ENCODE measurements around the gene BCKDHA. TPM values are rescaled to one million over a fixed set of nuclear protein-coding genes. Genes with fewer than 3 reads are reported as not detected.
A peak's percentile ranks its signal among the peaks of the same experiment; 100 is the strongest.

Gene BCKDHA
- total and polyA plus RNA-seq, 9 of the 15 experiments (the other 6 are each of a cell fraction or from before 2014, with no cell fraction given) = 4.5 to 52.5 (median 14.1) TPM

DNA sequence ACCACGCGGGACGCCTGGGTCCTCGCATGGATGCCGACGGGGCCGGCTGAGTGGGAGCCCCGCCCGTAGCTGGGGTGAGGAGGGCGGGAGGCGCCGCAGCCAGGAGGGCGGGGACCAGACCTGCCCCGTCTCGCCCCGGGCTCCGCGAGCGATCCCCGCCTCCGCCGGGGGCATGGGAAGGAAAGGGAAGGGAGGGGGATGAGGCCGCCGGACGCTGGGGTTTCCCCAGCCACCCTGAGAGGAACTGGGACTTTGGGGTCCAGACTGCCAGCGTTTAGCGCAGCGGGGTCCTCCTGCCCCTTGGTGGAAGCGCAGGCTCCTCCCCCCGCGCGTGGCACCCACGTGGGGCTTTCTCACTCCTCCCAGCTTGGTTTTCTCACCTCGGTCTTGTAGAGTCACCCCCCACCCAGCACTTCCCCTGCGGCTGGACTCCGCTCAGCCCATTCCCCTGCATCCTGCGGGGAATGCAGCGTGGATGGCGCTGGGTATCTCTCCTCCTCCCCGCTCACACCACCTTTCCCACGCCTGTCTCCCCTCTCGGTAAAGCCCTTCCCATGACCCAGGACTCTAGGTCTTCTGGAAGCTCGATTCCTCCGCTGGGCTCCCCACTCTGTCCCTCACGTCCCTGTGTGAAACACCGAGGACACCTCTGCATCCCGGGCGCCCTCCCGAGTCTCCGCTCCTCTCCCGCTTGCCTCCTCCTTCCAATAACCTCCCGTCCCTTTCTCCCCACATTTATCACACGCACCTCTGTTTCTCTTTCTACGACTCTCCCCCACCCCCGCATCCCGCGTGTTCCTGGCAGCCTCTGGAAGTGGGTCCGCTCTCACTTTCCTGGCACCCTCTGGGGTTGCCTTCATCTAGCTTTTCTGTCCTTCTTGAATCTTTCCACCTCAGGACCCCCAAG lies 46.0 kb upstream of the BCKDHA start (continued):
- TF ChIP-seq CREB3L1 (IDR thresholded peaks at IDR 0.05; ENCODE audit: borderline replicate concordance, low read depth) (no peak), YBX1 (IDR thresholded peaks at IDR 0.05) (no peak), COPS2 (conservative IDR thresholded peaks at IDR 0.05) (no peak), ILF3 (IDR thresholded peaks at IDR 0.05; ENCODE audit: borderline replicate concordance) (no peak), HNRNPL (IDR thresholded peaks at IDR 0.05; ENCODE audit: low read depth, low read length) (0 out of 2 replicates have a peak, but pooled peaks have one; percentile 34), ELK3 (CRISPR knock-in tag; IDR thresholded peaks at IDR 0.05) (no peak), HCFC1 (IDR thresholded peaks at IDR 0.05; ENCODE audit: low read depth, low read length) (no peak), MYBL2 (IDR thresholded peaks at IDR 0.05; ENCODE audit: low read depth) (no peak), MYBL2 (CRISPR knock-in tag; IDR thresholded peaks at IDR 0.05; ENCODE audit: borderline replicate concordance) (no peak), NR0B1 (IDR thresholded peaks at IDR 0.05; ENCODE audit: partially characterized antibody) (no peak), STAG1 (CRISPR knock-in tag; IDR thresholded peaks at IDR 0.05; ENCODE audit: borderline replicate concordance) (no peak), NFATC3 (IDR thresholded peaks at IDR 0.05) (no peak), SLC30A9 (CRISPR knock-in tag; IDR thresholded peaks at IDR 0.05) (no peak), NCOA6 (IDR thresholded peaks at IDR 0.05) (no peak), ZNF511 (CRISPR knock-in tag; IDR thresholded peaks at IDR 0.05) (no peak; the same call in 1 of the 2 replicates), CBX1 (IDR thresholded peaks at IDR 0.05; ENCODE audit: low read depth) (no peak), CREM (IDR thresholded peaks at IDR 0.05; ENCODE audit: low read depth) (no peak), ZC3H8 (IDR thresholded peaks at IDR 0.05) (no peak)
- TF ChIP-seq, protein P1, sequence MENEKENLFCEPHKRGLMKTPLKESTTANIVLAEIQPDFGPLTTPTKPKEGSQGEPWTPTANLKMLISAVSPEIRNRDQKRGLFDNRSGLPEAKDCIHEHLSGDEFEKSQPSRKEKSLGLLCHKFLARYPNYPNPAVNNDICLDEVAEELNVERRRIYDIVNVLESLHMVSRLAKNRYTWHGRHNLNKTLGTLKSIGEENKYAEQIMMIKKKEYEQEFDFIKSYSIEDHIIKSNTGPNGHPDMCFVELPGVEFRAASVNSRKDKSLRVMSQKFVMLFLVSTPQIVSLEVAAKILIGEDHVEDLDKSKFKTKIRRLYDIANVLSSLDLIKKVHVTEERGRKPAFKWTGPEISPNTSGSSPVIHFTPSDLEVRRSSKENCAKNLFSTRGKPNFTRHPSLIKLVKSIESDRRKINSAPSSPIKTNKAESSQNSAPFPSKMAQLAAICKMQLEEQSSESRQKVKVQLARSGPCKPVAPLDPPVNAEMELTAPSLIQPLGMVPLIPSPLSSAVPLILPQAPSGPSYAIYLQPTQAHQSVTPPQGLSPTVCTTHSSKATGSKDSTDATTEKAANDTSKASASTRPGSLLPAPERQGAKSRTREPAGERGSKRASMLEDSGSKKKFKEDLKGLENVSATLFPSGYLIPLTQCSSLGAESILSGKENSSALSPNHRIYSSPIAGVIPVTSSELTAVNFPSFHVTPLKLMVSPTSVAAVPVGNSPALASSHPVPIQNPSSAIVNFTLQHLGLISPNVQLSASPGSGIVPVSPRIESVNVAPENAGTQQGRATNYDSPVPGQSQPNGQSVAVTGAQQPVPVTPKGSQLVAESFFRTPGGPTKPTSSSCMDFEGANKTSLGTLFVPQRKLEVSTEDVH (IDR thresholded peaks at IDR 0.05; ENCODE audit: low read depth, partially characterized antibody) = no peak
- TF ChIP-seq, protein P2, sequence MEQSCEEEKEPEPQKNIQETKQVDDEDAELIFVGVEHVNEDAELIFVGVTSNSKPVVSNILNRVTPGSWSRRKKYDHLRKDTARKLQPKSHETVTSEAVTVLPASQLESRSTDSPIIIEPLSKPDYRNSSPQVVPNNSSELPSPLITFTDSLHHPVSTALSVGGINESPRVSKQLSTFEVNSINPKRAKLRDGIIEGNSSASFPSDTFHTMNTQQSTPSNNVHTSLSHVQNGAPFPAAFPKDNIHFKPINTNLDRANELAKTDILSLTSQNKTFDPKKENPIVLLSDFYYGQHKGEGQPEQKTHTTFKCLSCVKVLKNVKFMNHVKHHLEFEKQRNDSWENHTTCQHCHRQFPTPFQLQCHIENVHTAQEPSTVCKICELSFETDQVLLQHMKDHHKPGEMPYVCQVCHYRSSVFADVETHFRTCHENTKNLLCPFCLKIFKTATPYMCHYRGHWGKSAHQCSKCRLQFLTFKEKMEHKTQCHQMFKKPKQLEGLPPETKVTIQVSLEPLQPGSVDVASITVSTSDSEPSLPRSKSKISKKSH (CRISPR knock-in tag; IDR thresholded peaks at IDR 0.05) = no peak

Data from K562 (cell line).